Thyroid gland (tissue), 4 donors: ENCODE results near the gene RPLP1. TPM values are rescaled to one million over a fixed set of nuclear protein-coding genes. Genes with fewer than 3 reads are reported as not detected.

ENCODE experiments used
- DNase-seq, 2 donors: peaks; one replicate each; pipeline ENCODE4 v3.0.0-alpha.2; 2019
- H3K27ac ChIP-seq, 3 donors: fragments of 200-600 bp; sonication (generic); 1 replicate in 2 of 3; 2 replicates in 1 of 3; pipeline ENCODE4 v1.5.1; 2016 to 2019; ENCODE audit warnings: mild to moderate bottlenecking in 1 of 3, moderate library complexity in 1 of 3
- H3K27me3 ChIP-seq: fragments of 200-600 bp; sonication (generic); one replicate; pipeline ENCODE4 v1.5.1; 2019
- H3K36me3 ChIP-seq, 2 donors: fragments of 200-600 bp; sonication (generic); one replicate each; pipeline ENCODE4 v1.5.1; 2016 to 2019
- H3K4me1 ChIP-seq, 2 donors: fragments of 200-600 bp; sonication (generic); one replicate each; pipeline ENCODE4 v1.5.1; 2017 to 2019
- H3K4me3 ChIP-seq, 3 donors: fragments of 200-600 bp; sonication (generic); replicated peaks in 1 of 3; 1 replicate in 2 of 3; 2 replicates in 1 of 3; pipeline ENCODE4 v1.5.1; 2016; ENCODE audit warnings: mild to moderate bottlenecking in 1 of 3
- H3K9me3 ChIP-seq: fragments of 200-600 bp; sonication (generic); one replicate; pipeline ENCODE4 v1.5.1; 2017
- POLR2A ChIP-seq, 2 donors: fragments of 450-650 bp; IDR thresholded peaks; one replicate each; pipeline ENCODE4 v1.6.1; 2017; ENCODE audit warnings: antibody characterized with exemption in 2 of 2, mild to moderate bottlenecking in 2 of 2, moderate library complexity in 1 of 2
- WGBS, 2 donors: methylation state at CpG; one replicate each; pipeline ENCODE4 v1.1.5; 2017; 5-methylcytosine and 5-hydroxymethylcytosine counted together
- intact Hi-C: fragments of 100-400 bp; cut with DNase I; formaldehyde crosslinking; loops from one replicate; pipeline ENCODE4 v1.15.1; 2023
- total RNA-seq, 4 donors: library from RNA; depleted of rRNA; stranded (reverse); fragments of >200 nt; gene quantifications; one replicate each; pipeline ENCODE4 v1.2.3, GENCODE V29; 2016
- TF ChIP-seq, protein P1 (sequence below), 6 experiments: fragments of 200-600 bp in 3 of 6; fragments of 450-650 bp in 3 of 6; sonication (generic) in 3 of 6; IDR thresholded peaks; one replicate each; pipeline ENCODE4 v1.5.1; 2016 to 2019; ENCODE audit warnings: antibody characterized with exemption in 6 of 6, mild to moderate bottlenecking in 2 of 6, inconsistent platforms in 1 of 6, moderate library complexity in 1 of 6

Gene RPLP1
- total RNA-seq, 4 donors from 2014 or later = 401 to 2,289 (median 606) TPM

DNA sequence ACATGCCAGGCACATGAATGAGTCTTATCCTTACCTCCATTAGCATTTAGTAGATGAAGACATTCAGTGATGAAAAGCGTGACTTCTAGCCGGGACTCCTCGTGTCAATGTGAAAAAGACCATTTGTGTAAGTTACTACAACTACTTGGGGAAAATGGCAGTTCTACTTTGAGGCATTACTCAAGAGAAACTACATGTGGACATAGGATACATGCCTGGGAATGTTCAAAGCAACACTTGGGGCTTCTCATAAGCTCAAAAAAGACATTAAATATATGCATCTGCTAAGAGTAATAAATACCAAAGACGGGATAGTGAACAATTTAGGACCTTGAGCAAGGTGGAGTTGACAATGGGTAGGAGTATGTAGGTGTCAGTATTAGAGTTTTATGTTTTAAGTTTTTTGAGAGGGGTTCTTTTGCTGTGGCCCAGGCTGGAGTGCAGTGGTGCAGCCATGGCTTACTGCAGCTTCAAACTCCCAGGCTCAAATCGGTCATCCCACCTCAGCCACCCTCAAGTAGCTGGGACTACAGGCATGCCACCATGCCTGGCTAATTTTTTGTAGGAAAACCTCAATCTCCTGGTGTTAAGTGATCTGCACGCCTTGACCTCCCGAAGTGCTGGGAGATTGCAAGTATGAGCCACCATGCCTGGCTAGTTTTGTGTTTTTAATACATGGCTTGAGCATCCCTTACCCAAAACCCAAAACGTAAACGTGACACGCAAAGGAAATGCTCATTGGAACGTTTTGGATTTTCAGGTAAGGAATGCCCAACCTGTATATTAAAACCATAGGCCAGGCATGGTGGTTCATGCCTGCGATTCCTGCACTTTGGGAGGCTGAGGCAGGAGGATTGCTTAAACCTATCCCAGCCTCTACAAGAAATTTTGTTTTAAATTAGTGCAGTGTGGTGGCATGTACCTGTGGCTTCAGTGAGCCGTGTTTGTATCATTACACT is 3.9 kb downstream of the RPLP1 start:
- Histone ChIP-seq H3K27ac (no peak overlapping the region), H3K4me3 (no peak overlapping the region), H3K36me3 (peaks cover 14 to 15% of the 10 kb centered on the region in 2 donors), H3K9me3 (no peaks in the 10 kb centered on the region), H3K4me1 (peaks cover 11 to 26% of the 10 kb centered on the region in 2 donors), H3K27me3 (no peaks in the 10 kb centered on the region)
- DNase-seq = no peak
- intact Hi-C loops = no loop called here
- no peak for TF ChIP-seq POLR2A (IDR thresholded peaks at IDR 0.05)
- TF ChIP-seq, protein P1, sequence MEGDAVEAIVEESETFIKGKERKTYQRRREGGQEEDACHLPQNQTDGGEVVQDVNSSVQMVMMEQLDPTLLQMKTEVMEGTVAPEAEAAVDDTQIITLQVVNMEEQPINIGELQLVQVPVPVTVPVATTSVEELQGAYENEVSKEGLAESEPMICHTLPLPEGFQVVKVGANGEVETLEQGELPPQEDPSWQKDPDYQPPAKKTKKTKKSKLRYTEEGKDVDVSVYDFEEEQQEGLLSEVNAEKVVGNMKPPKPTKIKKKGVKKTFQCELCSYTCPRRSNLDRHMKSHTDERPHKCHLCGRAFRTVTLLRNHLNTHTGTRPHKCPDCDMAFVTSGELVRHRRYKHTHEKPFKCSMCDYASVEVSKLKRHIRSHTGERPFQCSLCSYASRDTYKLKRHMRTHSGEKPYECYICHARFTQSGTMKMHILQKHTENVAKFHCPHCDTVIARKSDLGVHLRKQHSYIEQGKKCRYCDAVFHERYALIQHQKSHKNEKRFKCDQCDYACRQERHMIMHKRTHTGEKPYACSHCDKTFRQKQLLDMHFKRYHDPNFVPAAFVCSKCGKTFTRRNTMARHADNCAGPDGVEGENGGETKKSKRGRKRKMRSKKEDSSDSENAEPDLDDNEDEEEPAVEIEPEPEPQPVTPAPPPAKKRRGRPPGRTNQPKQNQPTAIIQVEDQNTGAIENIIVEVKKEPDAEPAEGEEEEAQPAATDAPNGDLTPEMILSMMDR (IDR thresholded peaks at IDR 0.05) = no peak
- WGBS, 2 donors = 87 to 88% methylated on average over 13 of the region's 13 CpGs

DNA sequence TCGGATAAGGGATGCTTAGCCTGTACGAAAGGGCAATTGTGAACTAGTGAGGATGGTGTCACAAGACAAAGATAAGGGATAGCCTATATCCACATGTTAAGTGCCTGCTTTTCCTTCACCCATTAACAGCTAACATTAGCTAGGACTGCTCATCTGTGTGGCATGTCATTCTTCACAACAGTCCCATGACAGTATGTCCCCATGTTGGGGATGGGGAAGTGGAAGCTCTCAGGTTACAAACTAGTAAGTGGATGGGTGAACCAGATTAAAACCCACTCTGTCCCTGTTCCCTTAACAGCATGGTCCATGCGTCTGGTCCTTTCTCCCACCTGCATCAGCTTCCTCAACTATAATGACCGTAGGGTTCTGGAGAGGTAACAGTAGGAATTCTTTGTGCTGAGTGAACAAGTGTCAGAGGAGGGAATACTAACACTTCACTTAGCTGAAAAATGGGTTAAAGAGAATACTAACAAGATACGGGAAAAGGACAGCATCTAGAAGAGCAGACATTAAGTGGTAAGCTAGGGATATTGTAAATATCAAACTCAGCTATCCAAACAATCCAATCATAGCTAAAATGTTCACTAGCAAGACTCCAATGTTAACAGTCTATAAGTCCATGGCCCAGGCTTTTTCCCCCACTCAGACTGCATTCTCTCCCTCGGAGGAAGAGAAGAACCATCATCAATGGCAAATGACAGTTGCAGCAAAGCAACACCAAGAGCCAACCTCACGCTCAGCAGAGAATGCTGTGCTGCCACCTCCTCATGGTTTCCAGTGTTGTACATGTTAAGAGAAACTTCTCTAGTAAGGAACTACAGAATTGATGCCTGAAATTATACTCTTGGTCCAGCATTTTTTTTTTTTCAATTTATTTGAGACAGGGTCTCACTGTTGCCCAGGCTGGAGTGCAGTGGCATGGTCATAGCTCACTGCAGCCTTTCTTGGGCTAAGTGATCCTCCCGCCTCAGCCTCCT is 5.0 kb downstream of the RPLP1 start:
- DNase-seq = no peak
- TF ChIP-seq POLR2A (IDR thresholded peaks at IDR 0.05) = no peak
- TF ChIP-seq, protein P1 (IDR thresholded peaks at IDR 0.05) = no peak
- 86 to 88% methylated on average over 8 of the region's 8 CpGs for whole genome bisulfite sequencing, 2 donors
- Histone ChIP-seq H3K36me3 (peaks cover 14 to 15% of the 10 kb centered on the region in 2 donors), H3K9me3 (no peaks in the 10 kb centered on the region), H3K27me3 (no peaks in the 10 kb centered on the region), H3K4me3 (no peak overlapping the region), H3K4me1 (peaks cover 19 to 28% of the 10 kb centered on the region in 2 donors), H3K27ac (no peak overlapping the region)
- intact Hi-C loops = no loop called here

DNA sequence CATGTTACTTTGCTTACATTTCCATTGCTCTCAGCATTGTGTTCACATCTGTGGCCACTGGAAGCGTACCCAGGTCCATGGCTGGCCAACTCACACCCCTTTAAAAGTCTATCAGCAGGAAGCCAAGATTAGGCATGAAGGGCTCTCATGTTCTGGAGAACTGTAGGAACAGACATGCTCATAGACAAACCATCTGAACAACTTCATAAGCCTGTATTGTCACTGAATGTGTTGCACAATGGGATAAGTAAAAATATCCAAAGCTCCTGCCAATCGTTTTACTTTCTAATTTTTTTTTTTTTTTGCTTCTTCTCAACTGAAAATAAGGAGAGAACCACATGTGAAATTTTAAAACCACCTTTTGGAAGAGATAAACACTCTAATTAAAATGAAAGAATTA is 6.4 kb downstream of the RPLP1 start:
- Histone ChIP-seq H3K4me1 (peaks cover 12 to 28% of the 10 kb centered on the region in 2 donors), H3K27me3 (no peaks in the 10 kb centered on the region), H3K27ac (no peak overlapping the region), H3K9me3 (no peaks in the 10 kb centered on the region), H3K4me3 (no peak overlapping the region), H3K36me3 (peaks cover 14 to 15% of the 10 kb centered on the region in 2 donors)
- intact Hi-C loops = no loop called here
- 65 to 67% methylated on average over 2 of the region's 2 CpGs for WGBS, 2 donors
- DNase-seq = no peak
- TF ChIP-seq, protein P1 (IDR thresholded peaks at IDR 0.05) = no peak
- TF ChIP-seq POLR2A (IDR thresholded peaks at IDR 0.05) = no peak

DNA sequence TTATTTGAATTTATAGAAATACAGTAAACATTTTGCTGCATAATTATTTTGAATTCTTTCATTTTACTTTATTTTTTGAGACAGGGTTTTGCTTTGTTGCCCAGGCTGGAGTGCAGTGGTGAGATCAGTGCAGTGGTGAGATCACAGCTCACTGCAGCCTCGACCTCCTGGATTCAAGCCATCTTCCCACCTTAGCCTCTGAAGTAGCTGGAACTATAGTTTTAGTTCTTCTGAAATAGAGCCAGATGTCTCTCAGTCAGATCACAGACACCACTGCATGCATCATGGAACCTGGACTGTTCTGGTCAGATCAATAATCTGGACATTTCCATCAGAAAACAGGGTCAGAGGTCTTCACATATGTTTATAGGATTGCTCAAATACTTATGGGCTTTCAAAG is 7.9 kb downstream of the RPLP1 start:
- H3K27ac ChIP-seq = no peak overlapping the region
- intact Hi-C loops = no loop called here
- peaks cover 9 to 17% of the 10 kb centered on the region in 2 donors for H3K4me1 ChIP-seq
- TF ChIP-seq, protein P1 (IDR thresholded peaks at IDR 0.05) = no peak
- no peak for TF ChIP-seq POLR2A (IDR thresholded peaks at IDR 0.05)
- peaks cover 9 to 11% of the 10 kb centered on the region in 2 donors for H3K36me3 ChIP-seq
- no peaks in the 10 kb centered on the region for H3K9me3 ChIP-seq
- 16 to 21% methylated on average over 1 of the region's 1 CpG for WGBS, 2 donors
- no peak overlapping the region for H3K4me3 ChIP-seq
- no peaks in the 10 kb centered on the region for H3K27me3 ChIP-seq
- no peak for DNase-seq
